RCC 7860 (cell line): Measurements from ENCODE around the gene PSMD9.
"Not testable (repeated sequence)": the region's sequence is repeated elsewhere in the genome, so short reads cannot be mapped to it uniquely, and the experiment has no call there.

Experiments
- DNase-seq: peaks from one replicate; pipeline ENCODE4 v3.0.0-alpha.2; 2015; ENCODE audit warnings: low spot score
- FAIRE-seq: peaks from 2 replicates; lab custom pipeline; 2012; peaks lifted over from hg19 to GRCh38; lab: Jason Lieb, UNC

Gene PSMD9

DNA sequence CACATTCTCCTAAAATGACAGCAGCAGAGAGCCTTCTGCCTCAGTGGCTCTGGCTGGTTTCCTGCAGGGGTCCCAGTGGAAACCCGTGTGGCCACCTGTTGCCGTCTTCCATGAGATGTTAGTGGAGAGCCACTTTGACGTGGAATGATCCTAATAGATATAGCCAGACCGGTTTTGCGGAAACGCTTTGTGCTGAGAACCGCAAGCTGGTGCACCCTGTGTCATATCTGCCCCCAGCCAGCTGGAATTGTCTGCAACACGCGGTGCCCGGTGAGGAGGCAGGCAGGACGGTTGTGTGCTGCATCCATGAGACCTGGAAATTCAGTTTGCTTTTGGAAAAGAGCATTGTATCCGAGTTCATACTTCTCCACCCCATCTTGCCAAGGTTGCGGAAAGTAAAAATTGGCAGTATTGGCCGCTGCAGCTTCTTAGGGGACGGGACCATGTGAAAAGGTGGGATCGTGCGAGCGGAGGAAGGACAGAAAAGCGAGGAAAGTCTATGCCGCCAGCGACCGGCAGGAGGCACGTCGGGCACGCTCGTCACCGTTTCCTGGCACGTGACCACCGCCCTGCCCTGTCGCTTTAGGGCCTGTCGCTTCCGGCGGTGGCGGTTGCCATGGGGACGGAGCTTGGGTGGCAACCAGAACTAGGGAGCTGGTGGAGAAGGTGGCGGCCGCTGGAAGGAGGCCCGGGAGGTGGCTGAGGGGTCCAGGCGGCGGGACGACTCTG lies 29.5 kb downstream of the PSMD9 start, which contains the start of gene CFAP251:
CFAP251 (plus strand) TSS at position 643 of the 729 bp plus-strand sequence. CDS start 2,714 bp downstream, outside the sequence.
- DNase-seq = no peak
- FAIRE-seq = no peak

DNA sequence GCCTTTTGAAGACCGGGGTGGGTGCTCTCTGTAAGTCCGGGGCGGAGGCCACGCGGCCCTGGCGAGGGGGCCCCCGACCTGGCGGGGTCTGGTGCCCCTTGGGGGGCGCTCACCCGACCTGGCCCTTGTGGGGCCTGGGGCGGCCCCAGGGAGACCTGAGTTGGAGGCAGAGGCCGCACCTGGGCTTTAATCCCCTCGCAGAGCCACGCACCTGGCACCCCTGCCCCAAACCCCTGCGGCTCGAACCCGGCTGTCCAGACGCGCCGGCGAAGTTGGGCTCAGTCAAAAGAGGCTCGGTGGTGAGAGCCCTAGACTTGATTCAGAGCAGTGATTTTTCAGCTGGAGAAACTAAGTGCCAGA lies 30.1 kb downstream of the PSMD9 start:
- FAIRE-seq = no peak
- DNase-seq = no peak

DNA sequence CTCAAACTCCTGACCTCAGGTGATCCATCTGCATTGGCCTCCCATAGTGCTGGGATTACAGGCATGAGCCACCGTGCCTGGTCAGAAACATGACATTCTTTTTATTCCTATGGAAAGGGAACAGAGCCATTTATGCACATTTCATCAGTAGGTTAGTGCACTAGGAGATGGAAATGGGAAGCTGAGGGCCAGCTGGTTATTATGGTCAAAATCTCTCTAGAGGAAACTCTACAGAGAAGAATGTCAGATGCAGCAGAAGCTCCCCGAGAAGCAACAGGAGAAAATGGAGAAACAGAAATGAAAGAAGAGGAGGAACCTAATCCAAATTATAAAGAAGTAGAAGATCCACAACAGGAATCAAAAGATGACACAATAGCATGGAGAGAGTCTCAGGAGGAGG lies 32.5 kb downstream of the PSMD9 start:
- no peak for DNase-seq
- no peak for FAIRE-seq

DNA sequence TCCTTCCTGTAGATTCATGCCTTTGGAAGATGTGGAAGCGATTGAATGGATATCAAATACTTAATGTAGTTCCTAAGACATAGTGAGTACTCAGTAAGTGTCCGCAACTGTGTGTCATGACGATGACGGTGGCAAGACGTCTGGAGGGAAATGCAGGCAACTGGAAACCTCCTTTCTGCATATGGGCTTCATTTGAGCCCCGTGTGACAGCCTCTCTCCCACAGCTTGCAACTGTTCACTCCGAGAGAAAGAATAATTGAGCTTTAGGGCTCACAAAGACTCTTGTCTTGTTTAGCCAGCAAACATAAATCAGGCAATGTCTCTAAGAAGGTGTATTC lies 36.7 kb downstream of the PSMD9 start:
- FAIRE-seq (no peak), DNase-seq (no peak)

DNA sequence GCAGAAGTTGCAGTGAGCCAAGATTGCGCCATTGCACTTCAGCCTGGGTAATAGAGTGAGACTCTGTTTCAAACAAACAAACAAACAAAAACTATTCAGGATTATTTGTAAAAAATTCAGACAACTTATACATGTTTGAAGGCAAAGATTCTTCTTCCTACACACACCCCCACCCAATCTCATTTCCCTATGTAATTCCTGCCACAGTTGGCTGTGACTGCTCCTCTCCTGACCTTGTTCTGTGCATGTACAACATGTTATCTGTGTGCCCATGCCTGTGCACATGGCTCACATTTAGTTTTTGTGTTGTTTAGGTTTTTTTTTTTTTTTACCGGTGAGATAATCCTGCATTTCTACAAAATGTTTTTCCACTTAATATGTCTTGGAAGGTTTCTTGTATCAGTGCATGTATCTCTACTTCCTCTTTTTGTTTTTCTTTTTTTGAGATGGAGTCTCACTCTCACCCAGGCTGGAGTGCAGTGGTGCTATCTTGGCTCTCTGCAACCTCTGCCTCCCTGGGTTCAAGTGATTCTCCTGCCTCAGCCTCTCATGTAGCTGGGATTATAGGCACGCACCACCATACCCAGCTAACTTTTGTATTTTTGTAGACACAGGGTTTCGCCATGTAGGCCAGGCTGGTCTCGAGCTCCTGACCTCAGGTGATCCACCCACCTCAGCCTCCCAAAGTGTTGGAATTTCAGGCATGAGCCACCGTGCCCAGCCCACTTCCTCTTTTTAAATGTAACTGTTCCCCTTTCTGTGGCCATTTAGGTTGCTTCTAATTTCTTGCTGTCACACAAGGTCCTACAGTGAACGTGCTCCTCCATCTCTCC lies 38.5 kb downstream of the PSMD9 start:
- DNase-seq = no peak
- no peak for FAIRE-seq

DNA sequence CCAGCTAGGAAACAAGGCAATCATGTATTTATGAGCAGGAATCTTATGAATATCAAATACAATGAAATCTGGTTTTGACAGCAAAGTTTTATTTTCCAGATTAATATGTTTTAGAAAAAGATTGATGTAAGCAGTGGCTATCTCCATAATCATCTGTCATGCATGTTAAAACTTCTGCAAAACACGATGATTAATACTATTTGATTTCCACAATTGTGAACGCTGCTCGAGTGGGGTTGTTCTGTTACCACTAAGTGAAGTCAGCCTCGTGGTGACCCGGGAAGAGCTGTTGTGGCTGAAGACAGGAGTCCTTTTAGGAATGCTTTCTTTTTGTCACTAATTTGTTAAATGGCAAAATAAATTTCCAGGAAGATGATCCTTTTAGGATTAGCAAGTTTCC lies 39.2 kb downstream of the PSMD9 start:
- no peak for DNase-seq
- FAIRE-seq = no peak

DNA sequence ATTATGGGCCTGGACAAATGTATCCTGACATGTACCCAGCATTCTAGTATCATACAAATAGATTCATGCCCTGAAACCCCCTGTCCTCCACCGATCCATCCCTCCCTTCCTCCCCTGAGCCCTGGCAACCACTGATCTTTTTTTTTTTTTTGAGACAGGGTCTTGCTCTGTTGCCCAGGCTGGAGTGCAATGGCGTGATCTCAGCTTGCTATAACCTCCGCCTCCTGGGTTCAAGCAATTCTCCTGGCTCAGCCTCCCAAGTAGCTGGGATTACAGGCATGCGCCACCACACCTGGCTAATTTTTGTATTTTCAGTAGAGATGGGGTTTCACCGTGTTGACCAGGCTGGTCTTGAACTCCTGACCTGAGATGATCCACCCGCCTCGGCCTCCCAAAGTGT lies 41.0 kb downstream of the PSMD9 start:
- not testable (repeated sequence) for DNase-seq, FAIRE-seq

DNA sequence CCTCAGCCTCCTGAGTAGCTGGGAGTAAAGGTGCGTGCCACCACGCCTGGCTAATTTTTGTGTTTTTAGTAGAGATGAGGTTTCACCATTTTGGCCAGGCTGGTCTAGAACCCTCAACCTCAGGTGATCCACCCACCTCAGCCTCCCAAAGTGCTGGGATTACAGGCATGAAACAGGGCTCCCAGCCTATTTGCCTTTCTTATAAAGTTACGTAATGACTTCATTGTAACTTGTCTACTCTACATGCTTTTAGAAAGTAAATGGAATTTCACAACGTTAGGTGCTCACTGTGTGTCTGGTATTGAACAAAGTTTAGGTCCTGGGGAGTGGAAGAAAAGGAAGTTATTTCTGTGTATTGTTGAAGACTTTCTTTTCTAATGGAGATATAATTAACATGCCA lies 42.3 kb downstream of the PSMD9 start:
- no peak for FAIRE-seq
- DNase-seq = no peak

DNA sequence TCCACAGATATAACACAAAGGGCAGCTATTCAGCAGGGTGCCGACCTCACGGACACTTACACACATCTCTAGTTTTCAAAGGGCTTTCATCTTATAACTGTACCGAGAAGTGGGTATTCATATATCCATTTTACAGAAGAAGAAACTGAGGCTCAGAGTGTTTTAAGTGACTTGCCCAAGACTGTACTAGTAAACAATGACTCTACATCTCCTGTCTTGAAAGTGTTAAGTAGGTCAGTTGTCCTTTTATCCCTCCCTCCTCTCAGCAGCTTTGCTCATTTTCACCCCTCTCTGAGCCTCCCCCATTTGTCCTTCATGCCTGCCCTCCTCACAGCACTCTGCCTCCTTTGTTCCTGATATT lies 43.6 kb downstream of the PSMD9 start:
- FAIRE-seq = no peak
- DNase-seq = no peak

DNA sequence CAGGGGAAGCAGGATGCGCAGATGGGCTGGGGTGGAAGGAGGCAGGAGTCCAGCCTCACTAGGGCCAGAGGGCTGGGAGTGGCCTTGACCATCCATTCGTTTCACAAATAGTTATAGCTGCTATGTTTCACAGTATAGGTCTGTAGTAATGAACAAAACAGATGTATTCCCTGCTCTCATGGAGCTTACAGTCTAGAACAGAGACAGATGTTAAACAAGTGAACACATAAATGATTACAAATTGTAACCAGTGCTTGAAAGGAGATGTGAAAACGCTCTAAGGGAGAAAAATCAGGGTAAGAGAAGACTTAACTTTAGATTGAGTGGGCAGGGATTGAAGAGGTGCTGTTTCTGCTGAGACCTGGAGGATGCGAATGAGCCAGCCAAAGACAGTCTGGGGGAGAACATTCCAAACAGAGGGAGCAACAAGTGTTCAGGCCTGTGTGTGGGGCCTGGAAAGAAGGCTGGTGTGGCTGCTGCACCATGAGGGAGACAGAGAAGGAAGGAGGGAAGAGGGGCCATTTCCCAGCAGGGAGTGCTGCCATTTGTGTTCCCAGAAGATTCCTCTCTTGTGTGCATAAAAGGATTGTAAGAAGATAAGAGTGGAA lies 44.4 kb downstream of the PSMD9 start:
- DNase-seq (no peak), FAIRE-seq (no peak)

DNA sequence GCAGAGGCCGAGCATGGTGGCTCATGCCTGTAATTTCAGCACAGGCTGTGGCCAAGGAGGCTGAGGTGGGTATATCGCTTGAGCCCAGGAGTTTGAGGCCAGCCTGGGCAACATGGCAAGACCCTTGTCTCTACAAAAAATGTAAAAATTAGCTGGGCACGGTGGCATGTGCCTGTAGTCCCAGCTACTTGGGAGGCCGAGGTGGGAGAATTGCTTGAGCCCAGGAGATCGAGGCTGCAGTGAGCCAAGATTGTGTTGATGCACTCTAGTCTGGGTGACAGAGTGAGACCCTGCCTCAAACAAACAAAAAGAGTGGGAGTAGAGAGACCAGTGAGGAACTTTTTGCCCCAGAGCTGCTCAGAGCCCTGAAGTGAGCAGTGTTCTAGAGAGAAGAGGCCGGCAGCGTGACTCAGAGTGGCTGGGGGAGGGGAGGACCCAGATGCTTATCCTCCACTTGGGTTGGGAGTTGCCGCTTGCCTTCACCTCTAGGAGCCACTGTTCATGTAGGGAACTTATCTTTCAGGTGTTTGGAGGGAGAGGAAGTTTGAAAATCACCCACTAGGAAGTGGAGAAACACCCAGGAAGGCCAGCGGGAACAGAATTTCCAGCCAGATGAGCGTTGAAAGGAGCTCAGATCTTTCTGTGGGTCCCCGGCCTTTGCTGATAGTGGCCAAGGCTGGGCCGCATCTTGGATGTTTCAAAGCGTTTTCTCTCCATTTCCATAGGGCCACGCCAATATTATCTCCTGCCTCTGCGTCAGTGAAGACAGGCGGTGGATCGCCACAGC lies 45.1 kb downstream of the PSMD9 start:
- DNase-seq (peak; percentile 27), FAIRE-seq (no peak)

DNA sequence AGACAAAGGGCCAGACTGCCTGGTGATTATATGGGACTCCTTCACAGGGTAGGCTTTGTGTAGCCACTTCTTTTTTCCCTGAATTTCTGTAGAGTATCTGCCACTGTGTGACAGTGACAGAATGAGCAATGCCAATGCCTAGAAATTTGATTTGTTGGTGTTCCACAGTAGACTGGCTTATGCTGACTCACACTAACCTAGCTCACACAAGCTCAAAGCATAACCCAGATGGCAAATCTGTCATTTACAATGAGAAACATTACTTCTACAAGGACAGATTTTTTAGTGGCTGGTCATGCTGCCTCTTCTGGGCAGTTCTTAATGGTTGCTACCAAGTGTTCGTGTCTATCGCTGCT lies 45.7 kb downstream of the PSMD9 start:
- DNase-seq (peak; percentile 39), FAIRE-seq (no peak)

DNA sequence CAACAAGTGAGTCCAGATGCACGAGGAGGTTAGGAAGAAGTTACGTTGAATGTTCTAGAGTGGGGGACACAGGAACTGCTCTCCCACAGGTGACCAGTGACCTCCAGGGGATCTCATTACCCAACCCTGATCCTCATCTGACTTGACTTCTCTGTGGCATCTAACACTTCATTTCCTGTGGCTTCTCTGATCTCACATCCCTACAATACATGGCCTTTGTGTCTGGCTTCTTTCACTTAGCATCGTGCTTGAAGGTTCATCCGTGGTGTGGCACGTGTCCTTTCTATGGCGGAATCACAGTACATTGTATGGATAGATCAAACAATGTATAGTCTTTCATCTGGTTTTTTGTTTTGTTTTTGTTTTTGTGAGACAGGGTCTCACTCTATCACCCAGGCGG lies 49.1 kb downstream of the PSMD9 start:
- FAIRE-seq (no peak), DNase-seq (no peak)

DNA sequence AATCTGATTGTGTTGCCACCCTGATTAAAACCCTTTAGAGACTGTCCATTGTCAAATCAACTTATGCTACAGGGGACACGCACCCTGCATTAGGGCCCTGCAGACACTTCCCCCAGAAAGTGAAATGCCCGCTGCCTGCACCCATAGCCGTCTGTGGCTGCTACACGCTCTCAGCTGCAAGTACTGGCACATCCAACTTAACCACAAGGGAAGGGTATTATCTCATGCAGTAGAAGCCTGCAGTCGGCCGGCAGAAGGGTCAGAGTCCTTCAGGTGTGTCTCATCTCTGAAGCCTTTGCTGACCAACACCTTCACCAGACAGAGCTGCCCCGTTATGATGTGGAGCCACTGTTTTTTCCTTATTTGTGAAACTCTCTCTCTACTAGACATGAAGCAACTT lies 50.6 kb downstream of the PSMD9 start:
- DNase-seq (no peak), FAIRE-seq (no peak)

DNA sequence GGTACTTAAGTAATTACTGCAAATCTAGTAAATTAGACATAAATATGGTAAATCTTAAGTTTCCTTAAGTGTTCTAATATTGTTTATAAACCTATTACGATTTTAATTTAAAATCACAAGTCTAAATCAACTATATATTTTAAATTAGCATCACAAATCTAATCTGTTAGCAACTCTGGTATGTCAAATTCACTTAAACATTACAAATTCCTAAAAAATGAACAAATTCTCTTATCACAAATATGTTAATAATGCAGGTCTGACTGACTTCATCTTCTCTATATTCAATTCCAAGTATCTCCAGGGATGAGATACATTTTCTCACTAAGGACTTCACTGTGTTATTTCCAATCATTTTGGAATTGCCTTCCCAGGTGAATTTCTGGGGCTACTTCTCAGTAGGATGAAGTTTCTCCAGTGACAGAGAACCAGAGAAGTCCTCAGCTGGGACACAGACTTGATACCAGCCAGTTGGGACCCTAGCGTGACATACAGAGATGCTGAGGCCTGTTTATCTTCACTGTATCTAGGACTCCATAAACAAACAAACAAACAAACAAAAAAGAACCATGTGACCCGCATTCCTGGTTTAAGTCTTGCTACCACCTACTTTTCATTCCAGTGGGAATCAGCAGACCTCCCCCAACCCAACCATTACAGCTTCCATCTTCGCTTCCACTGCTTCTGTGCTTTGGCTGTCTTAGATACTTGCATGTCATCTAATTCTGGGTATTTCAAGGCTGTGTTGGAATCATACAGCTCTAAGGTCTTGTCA lies 51.6 kb downstream of the PSMD9 start:
- no peak for FAIRE-seq

DNA sequence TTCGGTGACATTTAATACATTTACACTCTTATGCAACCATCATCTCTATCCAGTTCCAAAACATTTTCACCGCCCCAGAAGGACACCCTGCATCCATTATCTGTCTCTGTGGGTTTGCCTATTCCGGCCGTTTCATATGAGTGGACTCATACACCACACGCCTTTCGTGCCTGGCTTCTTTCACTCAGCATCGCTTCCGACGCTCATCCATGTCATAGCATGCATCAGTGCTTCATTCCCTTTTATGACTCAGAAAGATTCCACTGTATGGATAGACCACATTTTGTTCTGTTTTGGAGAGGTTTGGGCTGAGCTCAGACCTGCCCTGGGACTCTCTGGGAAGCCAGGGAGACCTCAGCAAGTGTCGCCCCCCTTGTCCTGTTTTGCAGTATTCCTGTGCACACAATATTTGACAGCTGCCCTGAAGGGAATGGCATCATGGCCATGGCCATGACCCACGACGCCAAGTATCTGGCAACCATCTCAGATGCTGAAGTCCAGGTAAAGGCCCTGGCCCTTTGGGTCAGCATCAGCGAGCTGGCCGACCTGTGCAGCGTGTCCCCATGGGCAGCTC lies 53.6 kb downstream of the PSMD9 start:
- no peak for DNase-seq
- FAIRE-seq = no peak

More for the DNA sequence above, 51.6 kb downstream of the PSMD9 start:
- DNase-seq = no peak

DNA sequence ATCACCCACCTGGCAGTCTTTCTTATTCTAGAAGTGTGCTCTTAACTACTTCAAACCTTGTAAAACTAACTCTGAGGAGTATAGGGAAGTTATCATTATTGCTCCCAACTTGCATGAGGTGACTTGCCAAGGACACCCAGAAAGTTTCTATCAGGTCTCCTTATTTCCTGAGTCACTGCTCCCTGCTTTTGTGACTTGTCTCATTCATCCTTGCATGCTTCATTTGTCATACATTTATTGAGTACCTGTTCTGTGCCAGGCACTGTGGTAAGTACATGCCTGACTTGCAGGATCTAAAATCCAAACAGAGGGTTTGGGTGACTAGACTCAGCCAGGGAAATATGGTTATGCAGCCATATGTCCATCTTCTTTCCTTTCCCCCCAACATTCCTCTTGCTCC lies 55.3 kb downstream of the PSMD9 start:
- DNase-seq = no peak

DNA sequence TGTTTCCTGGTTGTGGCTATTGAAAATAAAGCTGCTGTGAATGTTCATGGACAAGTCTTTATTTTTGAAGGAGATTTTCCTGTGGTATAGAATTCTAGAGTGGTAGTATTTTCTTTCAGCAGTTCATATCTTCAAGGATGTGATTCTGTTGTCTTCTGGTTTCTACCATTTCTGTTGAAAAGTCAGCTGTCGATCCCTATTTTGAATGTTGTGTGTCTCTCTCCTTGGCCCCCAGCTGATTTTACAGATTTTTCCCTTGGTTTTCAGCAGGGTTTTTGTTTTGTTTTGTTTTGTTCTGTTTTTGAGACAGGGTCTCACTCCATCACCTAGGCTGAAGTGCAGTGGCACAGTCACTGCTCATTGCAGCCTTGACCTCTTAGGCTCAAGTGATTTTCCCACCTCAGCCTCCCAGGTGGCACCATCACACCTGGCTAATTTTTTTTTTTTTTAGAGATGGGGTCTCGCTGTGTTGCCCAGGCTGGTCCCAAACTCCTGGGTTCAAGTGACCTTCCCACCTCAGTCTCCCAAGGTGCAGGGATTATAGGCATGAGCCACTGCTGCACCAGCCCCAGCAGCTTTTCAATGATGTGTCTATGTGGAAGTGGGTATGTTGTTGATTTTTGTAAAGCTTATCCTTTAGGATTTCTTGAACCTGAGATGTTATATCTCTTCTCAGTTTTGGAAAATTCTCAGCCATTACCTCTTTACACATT lies 57.9 kb downstream of the PSMD9 start:
- FAIRE-seq = no peak

More for the DNA sequence above, 55.3 kb downstream of the PSMD9 start:
- no peak for FAIRE-seq

DNA sequence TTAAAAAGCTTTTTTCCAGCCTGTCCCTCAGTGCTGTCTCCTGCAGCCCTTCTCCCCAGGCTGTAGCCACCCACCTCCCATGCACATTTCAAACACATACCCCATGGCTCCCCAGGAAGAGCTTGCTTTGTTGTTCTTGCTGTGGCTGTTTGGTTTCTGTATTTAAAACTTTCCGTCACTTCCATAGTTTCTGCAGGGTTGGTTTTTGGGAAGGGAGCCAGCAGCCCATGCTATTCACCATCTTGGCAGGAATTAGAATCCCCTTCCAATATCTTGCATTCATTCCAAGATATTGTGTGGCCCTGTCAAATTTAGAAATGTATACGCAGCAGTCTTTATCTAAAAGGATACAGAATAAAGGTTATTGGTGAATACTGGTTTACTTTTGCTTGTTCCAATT lies 59.4 kb downstream of the PSMD9 start:
- no peak for FAIRE-seq
- no peak for DNase-seq

More for the DNA sequence above, 57.9 kb downstream of the PSMD9 start:
- DNase-seq = no peak
